GM23338 (cell line): ENCODE results near the gene PSTK. TPM values are rescaled to one million over a fixed set of nuclear protein-coding genes. Genes with fewer than 3 reads are reported as not detected.

Source experiments
- ATAC-seq: fragments of 200-7000 bp; cut with Tn5 transposase; 3 replicates; pipeline ENCODE4 v1.9.1; 2020
- DNase-seq: peaks from one replicate; pipeline ENCODE4 v3.0.0-alpha.2; 2015; ENCODE audit warnings: low spot score
- H2AFZ ChIP-seq: fragments of 200-600 bp; sonication (generic); 2 replicates; pipeline ENCODE4 v1.8.0; 2016; ENCODE audit warnings: antibody characterized with exemption, mild to moderate bottlenecking, moderate library complexity
- H3F3A ChIP-seq: fragments of 200-600 bp; sonication (generic); replicated peaks from 2 replicates; pipeline ENCODE4 v1.8.0; 2017; ENCODE audit warnings: antibody characterized with exemption, mixed run types, low read depth
- H3K27ac ChIP-seq: fragments of 200-600 bp; sonication (generic); 2 replicates; pipeline ENCODE4 v1.6.1; 2016; ENCODE audit warnings: low read depth
- H3K27me3 ChIP-seq: fragments of 200-600 bp; sonication (generic); 2 replicates; pipeline ENCODE4 v1.8.0; 2016; ENCODE audit warnings: mild to moderate bottlenecking, mixed run types, moderate library complexity; ENCODE audit not compliant: insufficient read depth
- H3K36me3 ChIP-seq: fragments of 200-600 bp; sonication (generic); 2 replicates; pipeline ENCODE4 v1.8.0; 2016; ENCODE audit warnings: mild to moderate bottlenecking; ENCODE audit not compliant: insufficient read depth
- H3K4me1 ChIP-seq: fragments of 200-600 bp; sonication (generic); 2 replicates; pipeline ENCODE4 v1.8.0; 2016; ENCODE audit warnings: mild to moderate bottlenecking, moderate library complexity; ENCODE audit not compliant: insufficient read depth
- H3K4me2 ChIP-seq: fragments of 200-600 bp; sonication (generic); 2 replicates; pipeline ENCODE4 v1.7.1; 2017; ENCODE audit warnings: mixed run types
- H3K4me3 ChIP-seq: fragments of 200-600 bp; sonication (generic); 2 replicates; pipeline ENCODE4 v1.6.1; 2016; ENCODE audit warnings: mixed run types
- H3K79me2 ChIP-seq: fragments of 200-600 bp; sonication (generic); replicated peaks from 2 replicates; pipeline ENCODE4 v1.8.0; 2017; ENCODE audit warnings: mild to moderate bottlenecking; ENCODE audit not compliant: insufficient read depth
- H3K9me2 ChIP-seq: fragments of 200-600 bp; sonication (generic); 2 replicates; pipeline ENCODE4 v1.8.0; 2017; ENCODE audit not compliant: insufficient read depth
- H4K20me1 ChIP-seq: fragments of 200-600 bp; sonication (generic); replicated peaks from 2 replicates; pipeline ENCODE4 v1.8.0; 2017; ENCODE audit warnings: mild to moderate bottlenecking; ENCODE audit not compliant: insufficient read depth
- H3K27ac Mint-ChIP-seq: 2 replicates; pipeline ENCODE4 v1.8.0; 2020; ENCODE audit warnings: inconsistent platforms, mild to moderate bottlenecking, moderate library complexity, mixed read lengths
- H3K27me3 Mint-ChIP-seq: 3 replicates; pipeline ENCODE4 v1.8.0; 2022; ENCODE audit warnings: low read depth, mild to moderate bottlenecking, moderate library complexity, mixed read lengths, inconsistent platforms; ENCODE audit not compliant: insufficient read depth, poor library complexity
- H3K36me3 Mint-ChIP-seq: 3 replicates; pipeline ENCODE4 v1.8.0; 2021; ENCODE audit warnings: low read depth, mild to moderate bottlenecking, inconsistent platforms, moderate library complexity, mixed read lengths
- H3K4me1 Mint-ChIP-seq: 3 replicates; pipeline ENCODE4 v1.8.0; 2020; ENCODE audit warnings: mild to moderate bottlenecking, inconsistent platforms, mixed read lengths
- H3K4me3 Mint-ChIP-seq: 3 replicates; pipeline ENCODE4 v1.8.0; 2021; ENCODE audit warnings: moderate library complexity, mild to moderate bottlenecking, inconsistent platforms, mixed read lengths
- H3K9me3 Mint-ChIP-seq: 3 replicates; pipeline ENCODE4 v1.8.0; 2020; ENCODE audit warnings: moderate library complexity, mild to moderate bottlenecking, inconsistent platforms, mixed read lengths
- CREB1 ChIP-seq: fragments of 250-450 bp; sonication (Bioruptor Pico); IDR thresholded peaks from 2 replicates; pipeline ENCODE4 v1.5.0; 2020; ENCODE audit warnings: low read depth, mild to moderate bottlenecking, moderate library complexity
- EZH2 ChIP-seq: fragments of 200-600 bp; sonication (generic); IDR thresholded peaks from one replicate; pipeline ENCODE4 v1.8.0; 2017; ENCODE audit warnings: antibody characterized with exemption, mild to moderate bottlenecking, low read depth; ENCODE audit not compliant: unreplicated experiment
- JUNB ChIP-seq: IDR thresholded peaks from one replicate; pipeline ENCODE4 v1.6.1; 2016; ENCODE audit warnings: antibody characterized with exemption; ENCODE audit not compliant: unreplicated experiment
- POLR2AphosphoS5 ChIP-seq: IDR thresholded peaks from 2 replicates; pipeline ENCODE4 v1.6.1; 2016; ENCODE audit warnings: antibody characterized with exemption, low read depth
- STAT1 ChIP-seq: IDR thresholded peaks from one replicate; pipeline ENCODE4 v1.6.1; 2016; ENCODE audit warnings: antibody characterized with exemption; ENCODE audit not compliant: unreplicated experiment
- ZNF114 ChIP-seq: fragments of 250-450 bp; sonication (Bioruptor Pico); IDR thresholded peaks from 2 replicates; pipeline ENCODE4 v1.5.0; 2020; ENCODE audit warnings: mild to moderate bottlenecking, moderate library complexity
- ZNF331 ChIP-seq: fragments of 250-450 bp; sonication (Bioruptor Pico); IDR thresholded peaks from 2 replicates; pipeline ENCODE4 v1.5.0; 2020; ENCODE audit warnings: low read depth, mild to moderate bottlenecking, moderate library complexity
- ZNF462 ChIP-seq: fragments of 250-450 bp; sonication (Bioruptor Pico); IDR thresholded peaks from 2 replicates; pipeline ENCODE4 v1.5.0; 2020; ENCODE audit warnings: mild to moderate bottlenecking, moderate library complexity
- polyA plus RNA-seq: library from polyadenylated mRNA; unstranded; fragments of >200 nt; fragmentation: Nextera tagmentation; extraction: Ambion mirVana; gene quantifications from 2 replicates; pipeline ENCODE4 v1.2.1, GENCODE V29; 2016
- total RNA-seq: library from RNA; depleted of rRNA; stranded (reverse); fragments of >200 nt; shearing (Covaris generic); gene quantifications from 2 replicates; pipeline ENCODE4 v1.2.3, GENCODE V29; 2014
- TF ChIP-seq, protein P1 (sequence below), 2 experiments: fragments of 200-600 bp in 1 of 2; sonication (generic) in 1 of 2; conservative IDR thresholded peaks; 2 replicates each; pipeline versions ENCODE4 v1.5.1 to v1.6.1; 2016 to 2017; ENCODE audit warnings: antibody characterized with exemption in 2 of 2, low read depth in 2 of 2, mild to moderate bottlenecking in 2 of 2, moderate library complexity in 1 of 2
- TF ChIP-seq, protein P2 (sequence below): IDR thresholded peaks from 2 replicates; pipeline ENCODE4 v1.6.1; 2016; ENCODE audit warnings: antibody characterized with exemption

Gene PSTK
- total and polyA plus RNA-seq, 2 experiments from 2014 or later: 2.3 to 9.3 TPM

GRCh38 chr10:123021517-123021916 lies 41.3 kb downstream of the PSTK start:
- Mint-ChIP-seq H3K4me1 (peaks cover 62% of the 10 kb centered on the region), H3K9me3 (peaks cover 19% of the 10 kb centered on the region), H3K27ac (no peak overlapping the region), H3K27me3 (peaks cover 26% of the 10 kb centered on the region), H3K4me3 (no peak overlapping the region), H3K36me3 (peaks cover 15% of the 10 kb centered on the region; the same call in 2 of the 3 replicates)
- no peak overlapping the region for H3K27ac ChIP-seq
- H3F3A ChIP-seq: no peaks in the 10 kb centered on the region
- no peak overlapping the region for H3K4me3 ChIP-seq
- TF ChIP-seq, protein P1, sequence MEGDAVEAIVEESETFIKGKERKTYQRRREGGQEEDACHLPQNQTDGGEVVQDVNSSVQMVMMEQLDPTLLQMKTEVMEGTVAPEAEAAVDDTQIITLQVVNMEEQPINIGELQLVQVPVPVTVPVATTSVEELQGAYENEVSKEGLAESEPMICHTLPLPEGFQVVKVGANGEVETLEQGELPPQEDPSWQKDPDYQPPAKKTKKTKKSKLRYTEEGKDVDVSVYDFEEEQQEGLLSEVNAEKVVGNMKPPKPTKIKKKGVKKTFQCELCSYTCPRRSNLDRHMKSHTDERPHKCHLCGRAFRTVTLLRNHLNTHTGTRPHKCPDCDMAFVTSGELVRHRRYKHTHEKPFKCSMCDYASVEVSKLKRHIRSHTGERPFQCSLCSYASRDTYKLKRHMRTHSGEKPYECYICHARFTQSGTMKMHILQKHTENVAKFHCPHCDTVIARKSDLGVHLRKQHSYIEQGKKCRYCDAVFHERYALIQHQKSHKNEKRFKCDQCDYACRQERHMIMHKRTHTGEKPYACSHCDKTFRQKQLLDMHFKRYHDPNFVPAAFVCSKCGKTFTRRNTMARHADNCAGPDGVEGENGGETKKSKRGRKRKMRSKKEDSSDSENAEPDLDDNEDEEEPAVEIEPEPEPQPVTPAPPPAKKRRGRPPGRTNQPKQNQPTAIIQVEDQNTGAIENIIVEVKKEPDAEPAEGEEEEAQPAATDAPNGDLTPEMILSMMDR (conservative IDR thresholded peaks at IDR 0.05; ENCODE audit: low read depth in 2 of 2): peak; percentile 61 to 72
- no peak for TF ChIP-seq CREB1 (CRISPR knock-in tag)
- peaks cover 30% of the 10 kb centered on the region for H3K27me3 ChIP-seq
- H2AFZ ChIP-seq: no peak overlapping the region
- no peaks in the 10 kb centered on the region for H3K79me2 ChIP-seq
- no peaks in the 10 kb centered on the region for H4K20me1 ChIP-seq
- H3K36me3 ChIP-seq: no peaks in the 10 kb centered on the region
- peaks cover 52% of the 10 kb centered on the region for H3K4me1 ChIP-seq
- H3K4me2 ChIP-seq: no peak overlapping the region
- 0 out of 2 replicates have a peak, but pooled peaks cover 3% of the 10 kb centered on the region for H3K9me2 ChIP-seq
- DNase-seq: no peak
- ATAC-seq: no peak

DNA sequence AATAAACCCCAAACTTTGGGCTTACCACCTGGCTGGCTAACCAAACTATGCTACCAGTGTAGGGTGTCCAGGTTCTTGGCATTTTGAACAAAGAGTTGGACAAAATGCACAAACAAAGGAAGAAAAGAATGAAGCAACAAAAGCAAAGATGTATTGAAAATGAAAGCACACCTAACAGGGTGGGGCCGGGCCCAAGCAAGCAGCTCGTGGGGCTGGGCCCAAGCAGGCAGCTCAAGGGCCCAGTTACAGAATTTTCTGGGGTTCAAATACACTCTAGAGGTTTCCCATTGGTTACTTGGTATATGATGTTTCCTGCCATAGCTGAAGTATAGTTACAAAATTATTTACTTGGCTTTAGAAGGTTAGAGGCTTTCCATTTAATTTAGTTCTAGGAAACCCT lies 44.3 kb downstream of the PSTK start:
- Mint-ChIP-seq H3K4me1 (peaks cover 51% of the 10 kb centered on the region), H3K36me3 (peaks cover 3% of the 10 kb centered on the region; the same call in 1 of the 3 replicates), H3K27ac (no peak overlapping the region), H3K4me3 (no peak overlapping the region), H3K27me3 (peaks cover 12% of the 10 kb centered on the region), H3K9me3 (peaks cover 2% of the 10 kb centered on the region; the same call in 2 of the 3 replicates)
- DNase-seq: no peak
- Histone ChIP-seq H3K27ac (no peak overlapping the region), H2AFZ (no peak overlapping the region), H3K4me2 (no peak overlapping the region), H3F3A (no peaks in the 10 kb centered on the region), H3K9me2 (0 out of 2 replicates have a peak, but pooled peaks cover 3% of the 10 kb centered on the region), H3K79me2 (no peaks in the 10 kb centered on the region), H3K27me3 (peaks cover 22% of the 10 kb centered on the region), H4K20me1 (no peaks in the 10 kb centered on the region), H3K4me3 (no peak overlapping the region), H3K36me3 (no peaks in the 10 kb centered on the region), H3K4me1 (peaks cover 34% of the 10 kb centered on the region)
- ATAC-seq: no peak
- TF ChIP-seq POLR2AphosphoS5 (no peak), ZNF114 (CRISPR knock-in tag) (no peak), STAT1 (no peak), CREB1 (CRISPR knock-in tag) (no peak), EZH2 (no peak), ZNF331 (CRISPR knock-in tag) (no peak), JUNB (no peak), ZNF462 (CRISPR knock-in tag) (no peak)
- TF ChIP-seq, protein P2, sequence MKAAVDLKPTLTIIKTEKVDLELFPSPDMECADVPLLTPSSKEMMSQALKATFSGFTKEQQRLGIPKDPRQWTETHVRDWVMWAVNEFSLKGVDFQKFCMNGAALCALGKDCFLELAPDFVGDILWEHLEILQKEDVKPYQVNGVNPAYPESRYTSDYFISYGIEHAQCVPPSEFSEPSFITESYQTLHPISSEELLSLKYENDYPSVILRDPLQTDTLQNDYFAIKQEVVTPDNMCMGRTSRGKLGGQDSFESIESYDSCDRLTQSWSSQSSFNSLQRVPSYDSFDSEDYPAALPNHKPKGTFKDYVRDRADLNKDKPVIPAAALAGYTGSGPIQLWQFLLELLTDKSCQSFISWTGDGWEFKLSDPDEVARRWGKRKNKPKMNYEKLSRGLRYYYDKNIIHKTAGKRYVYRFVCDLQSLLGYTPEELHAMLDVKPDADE: no peak
- TF ChIP-seq, protein P1 (conservative IDR thresholded peaks at IDR 0.05; ENCODE audit: low read depth in 2 of 2): no peak
